Measurements from ENCODE around the gene CISD2. TPM values are rescaled to one million over a fixed set of nuclear protein-coding genes. Genes with fewer than 3 reads are reported as not detected.
"Not testable (repeated sequence)": the region's sequence is repeated elsewhere in the genome, so short reads cannot be mapped to it uniquely, and the experiment has no call there.

The CISD2 gene
- 10 to 100 TPM; 22.5 to 24.5 (median 23.1) TPM for total RNA-seq
- long read RNA-seq, donor 1, full-length matches to known transcripts = 35 of 39 reads
- long read RNA-seq, donor 1, partial matches to known transcripts = 0 of 39 reads
- long read RNA-seq, donor 1, other reads (novel, unspliced or antisense) = 4 of 39 reads
- long read RNA-seq, donor 2, full-length matches to known transcripts = 34 of 36 reads
- long read RNA-seq, donor 2, partial matches to known transcripts = 0 of 36 reads
- long read RNA-seq, donor 2, other reads (novel, unspliced or antisense) = 2 of 36 reads

- ATAC-seq (peak; percentile 98), DNase-seq (peak; percentile 92 to 96 (median 95))
- Histone ChIP-seq H3K9me3 (no peaks in the 10 kb centered on the region), H3K36me3 (ENCODE audit: low read depth) (no peaks in the 10 kb centered on the region), H3K4me3 (peak within 1 kb of the TSS; percentile 45), H3K4me1 (ENCODE audit: low read depth) (peaks cover 3% of the 10 kb centered on the region)
- intact Hi-C loops (cut with DNase I, micrococcal nuclease) = loop anchor here in 1 of 2 donors (2.0 kb wide), 1 partner anchor 40 kb away; no protein-coding TSS in a partner anchor
- TF ChIP-seq CTCF (IDR thresholded peaks at IDR 0.05) = no peak
These were observed at the start of gene CISD2 for GRCh38 chr4:102868781-102869568. TSS of gene CISD2 (plus strand) at chr4:102868992. CDS start at chr4:102869085, 93 bp downstream.

- intact Hi-C loops (cut with DNase I, micrococcal nuclease); DNase-seq; H3K9me3 ChIP-seq; ATAC-seq; H3K4me3 ChIP-seq; H3K36me3 ChIP-seq (ENCODE audit: low read depth): not testable (repeated sequence)
- peaks cover 60% of the 10 kb centered on the region for H3K4me1 ChIP-seq (ENCODE audit: low read depth)
These were observed 49.7 kb upstream of the CISD2 start for GRCh38 chr4:102819100-102819499.

GRCh38 chr4:102819588-102820365 lies 49.0 kb upstream of the CISD2 start:
- Histone ChIP-seq H3K4me3 (no peak overlapping the region), H3K9me3 (no peaks in the 10 kb centered on the region), H3K4me1 (ENCODE audit: low read depth) (peaks cover 65% of the 10 kb centered on the region), H3K36me3 (ENCODE audit: low read depth) (no peaks in the 10 kb centered on the region)
- DNase-seq (peak in 1 of 3 donors; percentile 20), ATAC-seq (peak; percentile 60)
- intact Hi-C loops (cut with DNase I, micrococcal nuclease) = loop anchor here in 1 of 2 donors (5.0 kb wide), 1 partner anchor 193 kb away; no protein-coding TSS in a partner anchor
- no peak for TF ChIP-seq CTCF (IDR thresholded peaks at IDR 0.05)

- no peak for DNase-seq
- ATAC-seq = no peak
- no peak for TF ChIP-seq CTCF (IDR thresholded peaks at IDR 0.05)
These were observed 45.3 kb upstream of the CISD2 start for GRCh38 chr4:102823464-102823863.

GRCh38 chr4:102823897-102824296 lies 44.9 kb upstream of the CISD2 start:
- no peak for TF ChIP-seq CTCF (IDR thresholded peaks at IDR 0.05)
- peaks cover 41% of the 10 kb centered on the region for H3K4me1 ChIP-seq (ENCODE audit: low read depth)
- DNase-seq = no peak

More at GRCh38 chr4:102823464-102823863, 45.3 kb upstream of the CISD2 start:
- Histone ChIP-seq H3K36me3 (ENCODE audit: low read depth) (peaks cover 5% of the 10 kb centered on the region), H3K4me3 (no peak overlapping the region), H3K4me1 (ENCODE audit: low read depth) (peaks cover 45% of the 10 kb centered on the region), H3K9me3 (no peaks in the 10 kb centered on the region)
- intact Hi-C loops (cut with DNase I, micrococcal nuclease) = loop anchor here in 1 of 2 donors (5.0 kb wide), 1 partner anchor 189 kb away; no protein-coding TSS in a partner anchor

More at GRCh38 chr4:102823897-102824296, 44.9 kb upstream of the CISD2 start:
- no peaks in the 10 kb centered on the region for H3K9me3 ChIP-seq
- no peak for ATAC-seq
- H3K4me3 ChIP-seq = no peak overlapping the region
- H3K36me3 ChIP-seq (ENCODE audit: low read depth) = peaks cover 5% of the 10 kb centered on the region
- intact Hi-C loops (cut with DNase I, micrococcal nuclease) = loop anchor here in 1 of 2 donors (5.0 kb wide), 1 partner anchor 188 kb away; no protein-coding TSS in a partner anchor

All from mucosa of descending colon (tissue), 3 donors.